Stimulated activated CD4-positive, alpha-beta T cell treated with anti-CD3 and anti-CD28 coated beads, TNF-alpha, amount 100 ng/mL, for 24 hours (primary cell): ENCODE results near the gene PTPRZ1.

ENCODE experiments used
- DNase-seq, 3 experiments: peaks; one replicate each; pipeline ENCODE4 v3.0.0-alpha.2; 2020; ENCODE audit warnings: low read depth in 3 of 3

Gene PTPRZ1

GRCh38 chr7:122055073-122055472 lies 182.1 kb downstream of the PTPRZ1 start:
- DNase-seq = no peak

- DNase-seq = no peak
These were observed 184.0 kb downstream of the PTPRZ1 start for GRCh38 chr7:122056977-122057376.

- DNase-seq = no peak
These were observed 186.6 kb downstream of the PTPRZ1 start for GRCh38 chr7:122059542-122059941.

- DNase-seq = no peak
These were observed 190.2 kb downstream of the PTPRZ1 start for GRCh38 chr7:122063146-122063545.

GRCh38 chr7:122064971-122065370 lies 192.0 kb downstream of the PTPRZ1 start:
- DNase-seq = no peak

GRCh38 chr7:122067077-122067476 lies 194.1 kb downstream of the PTPRZ1 start:
- no peak for DNase-seq

GRCh38 chr7:122068046-122068445 lies 195.1 kb downstream of the PTPRZ1 start:
- no peak for DNase-seq

GRCh38 chr7:122068999-122069398 lies 196.0 kb downstream of the PTPRZ1 start:
- DNase-seq = no peak

GRCh38 chr7:122070062-122070461 lies 197.1 kb downstream of the PTPRZ1 start:
- DNase-seq = no peak

- DNase-seq = no peak
These were observed 197.9 kb downstream of the PTPRZ1 start for GRCh38 chr7:122070834-122071233.

GRCh38 chr7:122072272-122072671 lies 199.3 kb downstream of the PTPRZ1 start:
- no peak for DNase-seq

- DNase-seq = no peak
These were observed 200.1 kb downstream of the PTPRZ1 start for GRCh38 chr7:122072924-122073599.

- DNase-seq = no peak
These were observed 200.7 kb downstream of the PTPRZ1 start for GRCh38 chr7:122073635-122074034.

- DNase-seq = no peak
These were observed 209.2 kb downstream of the PTPRZ1 start for GRCh38 chr7:122082160-122082559.

GRCh38 chr7:122082670-122083069 lies 209.7 kb downstream of the PTPRZ1 start:
- DNase-seq = no peak

- peak in 2 of 3 experiments; percentile 5 to 51 for DNase-seq
These were observed 220.2 kb downstream of the PTPRZ1 start for GRCh38 chr7:122092964-122093797.

GRCh38 chr7:122094549-122094948 lies 221.6 kb downstream of the PTPRZ1 start:
- DNase-seq = no peak

- DNase-seq = no peak
These were observed 222.7 kb downstream of the PTPRZ1 start for GRCh38 chr7:122095642-122096041.

- no peak for DNase-seq
These were observed 227.1 kb downstream of the PTPRZ1 start for GRCh38 chr7:122100021-122100420.

- DNase-seq = no peak
These were observed 230.1 kb downstream of the PTPRZ1 start for GRCh38 chr7:122103064-122103463.
